ENCODE measurements around the gene FGD2.
A peak's percentile ranks its signal among the peaks of the same experiment; 100 is the strongest.
"Not testable (repeated sequence)": the region's sequence is repeated elsewhere in the genome, so short reads cannot be mapped to it uniquely, and the experiment has no call there.

FGD2 gene

DNA sequence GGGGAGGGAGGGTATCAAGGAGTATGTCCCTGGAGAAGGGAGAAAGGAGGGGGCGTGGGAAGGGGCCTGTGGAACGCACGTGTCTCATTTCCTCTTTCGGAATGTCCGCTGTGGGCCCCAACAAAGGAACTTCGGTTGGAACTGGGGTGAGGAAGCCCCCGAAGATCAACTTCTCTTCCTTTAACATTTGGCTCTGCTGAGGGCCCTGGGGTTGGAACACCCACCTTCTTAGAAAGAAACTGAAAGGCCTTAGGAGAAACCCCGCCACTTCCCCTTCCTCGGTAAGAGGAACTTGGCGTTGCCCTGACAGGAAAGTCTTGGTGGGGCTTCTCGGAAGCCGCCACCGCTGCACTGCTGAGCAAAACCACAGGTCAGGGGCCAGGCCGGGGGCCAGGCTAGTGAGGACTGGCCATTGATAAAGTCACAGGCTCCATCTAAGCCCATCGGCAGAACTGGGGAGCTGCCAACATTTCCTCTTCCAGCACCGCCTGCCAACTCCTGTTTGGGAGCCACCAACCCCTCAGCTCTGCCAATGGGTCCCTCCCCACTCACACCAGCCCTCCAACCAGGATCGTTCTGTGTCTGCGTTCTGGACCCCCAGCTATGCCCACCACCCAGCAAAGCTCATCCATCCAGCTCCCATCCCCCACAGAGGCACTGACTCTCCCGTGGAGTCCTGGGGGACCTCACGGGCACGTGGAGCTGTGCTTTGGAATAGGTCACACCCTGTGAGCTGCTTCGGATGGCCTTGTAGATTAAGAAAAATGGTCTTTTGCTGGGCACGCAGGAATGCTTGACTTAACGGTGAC lies 44.8 kb downstream of the FGD2 start:
- Histone ChIP-seq H3K27ac (peak overlapping the region in 20 of 21 experiments; percentile 43 to 87 (median 68)), H3K4me3 (no peak overlapping the region)

DNA sequence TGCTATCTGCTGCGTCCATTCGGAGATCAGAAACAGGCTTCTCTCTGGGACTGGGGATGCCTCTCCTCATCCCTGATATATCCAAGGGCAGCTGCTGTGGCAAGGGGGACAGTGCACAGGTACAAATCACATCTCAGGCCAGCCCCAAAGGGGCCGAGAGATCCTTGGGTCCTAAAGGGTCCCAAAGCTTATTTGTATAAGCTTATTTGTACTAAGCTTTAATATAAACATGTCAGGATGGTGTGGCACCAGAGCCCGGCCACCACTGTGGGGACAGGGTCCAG lies 45.3 kb downstream of the FGD2 start:
- Histone ChIP-seq H3K27ac (peak overlapping the region in 18 of 21 experiments; percentile 43 to 87 (median 68)), H3K4me3 (no peak overlapping the region)

DNA sequence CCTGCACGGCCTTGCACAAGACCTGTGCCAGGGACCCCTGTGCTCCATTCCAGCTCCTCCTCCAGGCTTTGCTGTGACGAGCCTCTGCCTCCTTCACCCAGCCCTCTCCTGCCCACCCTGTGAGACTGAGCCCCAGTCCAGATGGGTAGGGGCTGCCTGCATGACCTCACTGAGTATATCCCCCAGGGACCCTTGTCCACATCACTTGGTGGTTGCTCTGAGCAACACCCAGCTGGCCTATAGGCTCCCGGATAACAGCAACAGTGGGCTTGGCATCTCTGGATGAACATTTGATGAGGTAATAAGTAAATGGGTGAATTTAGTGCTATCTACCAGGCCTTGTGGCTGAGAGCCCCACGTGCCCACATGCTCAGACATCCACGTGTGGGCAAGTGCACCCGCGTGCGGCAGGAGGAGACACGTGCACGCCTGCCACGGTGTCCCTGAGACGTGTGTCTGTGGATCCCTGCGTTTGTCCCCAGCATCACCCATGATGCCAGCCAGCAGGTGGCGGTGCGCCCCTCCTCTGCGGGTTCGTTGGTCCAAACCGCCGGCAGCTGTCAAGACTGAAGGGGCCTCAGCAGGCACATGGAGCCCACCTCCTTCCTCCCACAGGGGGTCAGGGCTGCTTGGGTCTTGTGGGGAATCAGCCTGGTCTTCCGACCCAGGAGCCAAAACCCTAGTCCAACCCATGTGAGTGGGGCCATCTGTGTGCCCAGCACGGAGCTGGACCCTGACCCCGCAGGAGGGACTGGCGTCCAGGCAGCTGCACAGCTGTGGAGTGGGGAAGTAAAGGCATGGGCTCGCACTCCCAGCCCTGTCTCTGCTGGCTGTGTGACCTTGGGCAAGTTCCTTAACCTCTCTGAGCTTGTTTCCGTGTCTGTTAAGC lies 45.9 kb downstream of the FGD2 start:
- no peak overlapping the region for H3K4me3 ChIP-seq
- peak overlapping the region in 15 of 21 experiments; percentile 6 to 87 (median 73) for H3K27ac ChIP-seq

DNA sequence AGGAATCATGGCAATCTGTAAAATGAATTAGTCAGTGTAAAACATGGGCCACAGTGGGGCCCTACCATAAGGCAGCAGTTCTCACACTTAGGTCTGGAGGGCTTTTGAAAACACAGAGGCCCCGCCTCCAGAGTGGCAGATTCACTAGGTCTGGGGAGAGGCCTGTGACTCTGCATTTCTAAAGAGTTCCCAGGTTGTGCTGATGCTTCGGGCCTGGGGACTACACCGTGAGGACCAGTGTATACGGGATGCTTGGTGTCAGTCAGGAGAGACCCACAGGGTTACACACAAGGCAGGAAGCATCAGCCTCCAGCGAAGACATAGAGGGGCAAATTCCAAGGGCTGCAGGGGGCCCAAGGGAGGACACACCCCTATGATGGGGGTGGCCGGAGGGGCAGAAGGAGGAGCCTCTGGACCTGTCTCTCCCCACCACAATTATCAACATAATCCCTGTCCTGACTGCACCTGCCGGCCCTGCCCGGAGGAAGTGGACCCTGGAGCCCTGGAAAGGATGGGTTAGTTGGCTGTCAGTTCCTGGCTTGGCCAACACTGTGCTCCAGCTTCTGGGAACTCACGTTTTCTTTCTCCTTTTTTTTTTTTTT lies 46.7 kb downstream of the FGD2 start:
- H3K4me3 ChIP-seq: no peak overlapping the region
- H3K27ac ChIP-seq: peak overlapping the region in 6 of 21 experiments; percentile 6 to 86 (median 48)

DNA sequence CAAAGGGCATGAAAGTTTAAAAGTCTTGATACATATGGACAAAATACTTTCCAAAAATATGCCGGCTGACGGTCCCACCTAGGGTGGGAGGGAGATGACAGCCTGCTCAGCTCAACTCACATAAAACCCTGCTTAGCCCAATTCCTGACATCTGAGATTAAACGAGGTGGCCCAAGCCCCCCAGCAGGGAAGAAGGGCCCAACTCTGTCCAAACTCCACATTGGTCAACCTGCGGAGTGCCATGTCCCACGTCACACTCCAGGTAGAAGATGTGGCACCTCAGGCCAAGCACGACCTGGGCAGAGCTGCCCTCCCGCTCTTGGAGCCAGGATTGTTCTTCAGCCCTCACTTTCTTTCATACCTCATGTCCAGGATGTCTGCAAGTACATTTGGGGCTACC lies 48.2 kb downstream of the FGD2 start:
- Histone ChIP-seq H3K4me3 (no peak overlapping the region), H3K27ac (peak overlapping the region in 1 of 21 experiments; percentile 92)

DNA sequence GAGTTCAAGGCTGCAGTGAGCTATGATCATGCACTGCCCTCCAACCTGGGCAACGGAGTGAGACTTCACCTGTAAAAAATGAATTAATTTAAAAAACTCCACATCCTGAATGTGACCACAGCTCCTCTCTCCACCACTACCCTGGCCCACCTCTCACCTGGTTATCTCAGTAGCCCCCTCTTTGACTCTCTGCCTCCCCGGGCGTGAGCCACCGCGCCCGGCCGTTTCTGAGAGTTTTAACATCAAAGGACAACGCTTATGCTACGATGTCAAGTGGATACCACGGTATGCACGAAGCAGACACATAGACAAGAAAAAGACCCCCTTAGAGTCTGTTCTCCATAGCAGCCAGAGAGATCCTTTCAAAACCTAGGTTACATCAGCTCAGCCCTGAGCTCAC lies 48.7 kb downstream of the FGD2 start:
- no peak overlapping the region for H3K4me3 ChIP-seq
- peak overlapping the region in 1 of 21 experiments; percentile 92 for H3K27ac ChIP-seq

DNA sequence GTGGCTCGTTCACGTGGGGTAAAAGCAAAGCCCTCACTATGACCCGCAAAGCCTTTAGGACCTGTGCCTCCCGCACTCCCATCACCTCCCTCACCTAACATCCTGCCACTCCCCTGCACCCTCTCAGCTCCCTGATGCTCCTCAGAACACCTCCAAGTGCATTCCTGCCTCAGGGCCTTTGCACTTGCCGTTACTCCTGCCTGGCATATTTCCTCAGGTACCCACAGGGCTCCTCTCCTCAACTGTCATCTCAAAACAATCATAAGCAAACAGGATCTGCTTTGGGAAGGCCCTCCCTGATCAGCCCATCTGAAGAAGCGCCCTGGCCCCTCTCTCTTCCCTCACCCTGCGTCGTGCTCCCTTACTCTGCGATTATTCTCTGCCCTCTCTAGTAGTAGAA lies 49.1 kb downstream of the FGD2 start:
- H3K27ac ChIP-seq: peak overlapping the region in 11 of 21 experiments; percentile 35 to 98 (median 84)
- no peak overlapping the region for H3K4me3 ChIP-seq

DNA sequence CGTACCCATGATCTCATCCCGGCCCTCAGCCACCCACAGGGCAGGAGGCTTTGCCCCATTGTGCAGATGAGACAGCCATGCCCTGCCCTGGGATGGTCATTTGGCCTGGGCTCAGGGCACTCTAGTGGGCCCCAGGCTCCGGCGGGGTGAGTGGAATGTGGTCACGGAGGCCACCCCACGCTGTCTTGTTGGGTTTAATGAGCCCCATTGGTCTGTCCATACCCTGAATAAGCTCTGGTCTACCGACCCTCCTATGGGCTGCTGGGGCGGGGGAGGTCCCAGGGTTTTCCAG lies 50.6 kb downstream of the FGD2 start:
- Histone ChIP-seq H3K27ac (peak overlapping the region in 20 of 21 experiments; percentile 40 to 98 (median 80)), H3K4me3 (no peak overlapping the region)

DNA sequence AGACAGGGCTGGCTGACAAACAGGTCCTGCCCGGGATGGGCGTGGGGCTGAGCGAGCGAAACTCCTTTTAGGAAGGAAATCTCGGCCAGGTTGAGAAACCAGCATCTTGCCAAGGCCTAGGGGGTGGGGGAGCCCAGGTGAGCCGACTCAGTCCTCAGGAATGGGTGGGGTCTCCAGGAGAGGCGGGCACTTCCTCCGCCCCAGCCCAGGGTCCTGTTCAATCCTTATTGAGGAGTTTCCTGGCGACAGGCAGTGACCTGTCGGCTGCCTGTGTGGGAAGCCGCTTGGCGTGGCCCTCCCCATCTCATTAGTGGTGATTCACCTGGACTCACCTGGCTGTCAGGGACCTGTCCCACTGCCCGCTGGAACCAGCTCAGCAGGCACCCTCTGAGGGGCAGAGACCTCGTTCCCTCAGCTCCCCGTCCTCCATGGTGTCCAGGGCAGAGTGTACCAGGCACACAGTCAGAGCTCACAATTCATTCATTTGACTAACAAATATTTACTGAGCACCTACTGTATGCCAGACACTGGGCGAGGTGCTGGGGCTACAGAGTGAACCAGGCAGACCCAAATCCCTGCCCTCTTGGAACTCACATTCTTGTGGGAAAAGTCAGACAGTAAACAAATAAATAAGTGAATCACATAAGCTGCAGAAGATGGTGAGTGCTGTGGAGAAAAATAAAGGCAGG lies 51.1 kb downstream of the FGD2 start:
- Histone ChIP-seq H3K4me3 (no peak overlapping the region), H3K27ac (peak overlapping the region in 20 of 21 experiments; percentile 61 to 98 (median 82))

DNA sequence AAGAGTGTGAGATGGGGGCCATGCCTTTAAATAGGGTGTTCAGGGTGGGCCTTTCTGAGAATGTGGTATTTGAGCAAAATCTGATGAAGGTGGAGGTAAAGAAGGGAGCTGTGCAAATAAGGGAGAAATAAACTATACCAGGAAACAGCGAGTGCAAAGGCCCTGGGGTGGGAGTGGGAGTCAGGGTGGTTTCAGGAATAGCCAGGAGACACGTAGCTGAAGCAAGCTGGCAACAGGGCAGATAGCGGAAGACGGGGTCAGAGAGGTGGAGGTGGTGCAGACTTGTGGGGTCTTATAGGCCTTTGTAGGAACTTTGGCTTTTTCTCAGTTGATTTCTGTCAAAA lies 51.6 kb downstream of the FGD2 start:
- peak overlapping the region in 19 of 21 experiments; percentile 1 to 98 (median 81) for H3K27ac ChIP-seq
- H3K4me3 ChIP-seq: no peak overlapping the region

DNA sequence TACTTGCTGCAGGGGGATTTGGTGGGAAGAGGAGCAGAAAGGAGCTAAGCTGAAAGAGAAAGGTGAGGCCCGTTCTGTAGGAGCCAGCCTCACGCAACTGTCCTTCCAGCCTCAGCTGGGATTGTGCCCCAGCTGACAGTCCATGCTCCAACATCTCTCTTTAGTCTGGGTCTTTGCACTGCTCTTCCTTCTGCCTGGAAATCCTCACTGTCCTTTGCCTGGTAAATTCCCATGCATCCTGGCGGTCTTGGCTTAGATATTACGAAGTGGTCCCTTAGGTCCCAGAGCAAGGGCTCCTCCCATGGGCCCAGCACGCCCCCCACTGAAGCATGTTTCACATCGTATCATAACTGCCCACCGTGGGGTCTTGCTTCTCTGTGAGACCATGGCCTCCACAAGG lies 52.2 kb downstream of the FGD2 start:
- no peak overlapping the region for H3K4me3 ChIP-seq
- H3K27ac ChIP-seq: peak overlapping the region in 19 of 21 experiments; percentile 22 to 98 (median 81)

DNA sequence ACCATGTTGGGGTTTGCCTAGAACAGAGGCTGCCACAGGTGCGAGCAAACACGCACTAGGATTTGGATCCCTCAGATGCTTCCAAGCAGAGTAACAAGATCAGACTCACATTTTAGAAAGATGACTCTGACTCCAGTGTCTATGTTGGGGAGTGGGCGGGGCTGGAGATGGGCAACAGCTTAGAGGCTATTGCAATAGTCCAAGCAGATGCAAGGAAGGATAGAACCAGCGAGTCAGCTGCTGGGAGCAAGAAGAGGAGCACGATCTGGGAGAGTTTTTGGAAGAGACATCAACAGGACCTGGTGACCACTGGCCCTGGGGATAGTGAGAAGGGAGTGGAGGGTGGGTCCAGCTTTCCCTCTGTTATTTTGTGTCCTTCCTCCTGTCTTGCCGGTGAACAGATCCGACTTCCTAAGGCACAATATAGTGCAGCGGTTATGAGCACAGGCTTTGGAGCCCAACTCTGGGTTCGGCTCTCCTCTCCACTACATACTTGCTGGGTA lies 52.7 kb downstream of the FGD2 start:
- Histone ChIP-seq H3K4me3 (no peak overlapping the region), H3K27ac (peak overlapping the region in 16 of 21 experiments; percentile 21 to 98 (median 88))

DNA sequence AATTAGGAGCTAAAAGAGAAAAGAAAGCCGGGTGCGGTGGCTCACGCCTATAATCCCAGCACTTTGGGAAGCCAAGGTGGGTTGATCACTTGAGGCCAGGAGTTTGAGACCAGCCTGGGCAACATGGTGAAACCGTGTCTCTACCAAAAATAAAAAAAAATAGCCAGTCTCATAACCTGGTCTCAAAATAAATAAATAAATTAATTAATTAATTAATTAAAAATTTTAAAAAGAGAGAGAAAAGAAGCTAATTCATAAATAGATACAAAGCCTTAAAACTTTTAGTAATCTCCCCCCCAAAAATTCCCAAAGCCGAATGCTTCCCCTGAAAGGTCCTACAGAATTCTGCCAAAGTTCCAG lies 53.5 kb downstream of the FGD2 start:
- H3K4me3 ChIP-seq: not testable (repeated sequence)
- H3K27ac ChIP-seq: peak overlapping the region in 20 of 21 experiments; percentile 79 to 98 (median 87)

DNA sequence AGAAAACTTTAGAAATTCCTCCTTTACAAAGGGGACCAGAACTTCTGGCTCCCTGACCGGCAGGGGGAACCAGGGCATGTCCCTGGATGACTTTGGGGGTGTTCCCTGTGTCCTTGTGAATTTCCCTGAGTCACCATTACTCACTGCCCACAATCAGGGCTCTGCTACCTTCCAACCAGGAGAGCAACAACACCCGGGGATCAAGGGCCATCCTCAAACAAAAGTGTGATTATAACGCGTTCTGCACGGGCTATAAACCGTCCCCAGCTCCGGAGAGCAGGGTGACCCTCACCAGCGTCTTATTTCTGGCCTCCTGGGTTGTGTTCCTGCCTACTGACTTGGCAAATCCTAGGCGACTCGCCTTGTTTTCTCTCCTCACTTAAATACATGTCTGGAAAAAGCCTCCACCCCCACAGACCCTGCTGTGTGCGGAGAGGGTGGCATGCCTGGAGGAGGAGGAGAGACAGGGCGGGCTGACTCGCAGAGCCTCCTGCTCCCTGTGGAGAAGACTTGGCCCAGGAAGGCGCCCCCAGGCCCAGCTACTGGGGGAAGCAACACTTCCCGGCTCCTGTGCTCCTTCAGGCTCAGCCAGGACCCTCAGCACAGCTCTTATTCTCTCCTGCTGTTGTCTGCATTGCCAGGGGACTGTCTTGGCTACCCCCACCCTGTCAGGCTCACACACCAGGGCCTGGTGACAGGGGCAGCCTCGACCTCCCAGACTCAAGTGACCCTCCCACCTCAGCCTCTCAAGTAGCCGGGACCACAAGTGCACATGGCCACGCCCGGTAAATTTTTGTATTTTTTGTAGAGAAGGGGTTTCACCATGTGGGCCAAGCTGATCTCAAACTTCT lies 54.1 kb downstream of the FGD2 start:
- H3K4me3 ChIP-seq: no peak overlapping the region
- H3K27ac ChIP-seq: peak overlapping the region in 20 of 21 experiments; percentile 79 to 98 (median 87)

DNA sequence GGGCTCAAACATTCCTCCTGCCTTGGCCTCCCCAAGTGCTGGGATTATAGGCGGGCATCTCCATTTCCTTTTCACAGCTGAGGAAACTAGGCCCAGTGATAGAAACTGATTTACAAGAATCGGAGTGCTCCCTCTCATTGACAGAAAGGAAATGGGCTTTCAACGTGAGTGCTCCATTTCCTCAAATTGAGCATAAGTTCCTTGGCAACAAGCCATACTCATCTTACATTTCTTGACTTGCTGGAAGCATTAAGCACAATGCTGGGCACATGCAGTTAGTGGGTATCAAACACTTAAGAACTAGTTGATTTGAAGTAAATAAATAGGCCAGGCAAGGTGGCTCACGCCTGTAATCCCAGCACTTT lies 54.7 kb downstream of the FGD2 start:
- H3K27ac ChIP-seq: peak overlapping the region in 20 of 21 experiments; percentile 79 to 98 (median 87)
- no peak overlapping the region for H3K4me3 ChIP-seq

DNA sequence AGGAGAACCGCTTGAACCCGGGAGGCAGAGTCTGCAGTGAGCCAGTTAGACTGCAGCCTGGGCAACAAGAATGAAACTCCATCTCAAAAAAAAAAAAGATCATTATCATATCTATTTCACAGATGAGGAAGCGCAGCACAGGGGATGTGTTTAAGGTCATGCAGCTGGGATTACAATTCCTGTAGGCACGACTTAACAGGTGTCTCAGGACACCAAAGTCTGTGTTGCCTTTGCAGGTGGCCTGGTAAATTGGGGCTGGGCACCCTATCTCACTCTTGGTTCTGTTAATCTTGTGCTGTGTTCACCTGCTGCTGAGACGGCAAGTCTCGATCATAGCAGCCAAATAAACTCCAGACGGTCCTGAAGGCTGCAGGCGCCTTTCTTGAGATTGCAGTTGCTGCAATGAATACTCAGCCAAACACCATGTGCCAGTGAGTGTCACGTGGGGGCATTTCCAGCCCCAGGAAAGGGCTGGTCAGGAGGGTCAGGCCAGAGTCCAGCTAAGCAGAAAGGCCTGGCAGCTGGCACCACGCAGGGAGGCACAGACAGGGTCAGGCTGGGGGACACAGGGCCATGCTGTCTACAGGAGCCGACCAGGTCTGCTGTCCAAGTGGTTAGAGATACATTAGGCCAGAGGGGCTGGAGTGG lies 55.8 kb downstream of the FGD2 start:
- H3K27ac ChIP-seq: peak overlapping the region in 1 of 21 experiments; percentile 55
- no peak overlapping the region for H3K4me3 ChIP-seq

DNA sequence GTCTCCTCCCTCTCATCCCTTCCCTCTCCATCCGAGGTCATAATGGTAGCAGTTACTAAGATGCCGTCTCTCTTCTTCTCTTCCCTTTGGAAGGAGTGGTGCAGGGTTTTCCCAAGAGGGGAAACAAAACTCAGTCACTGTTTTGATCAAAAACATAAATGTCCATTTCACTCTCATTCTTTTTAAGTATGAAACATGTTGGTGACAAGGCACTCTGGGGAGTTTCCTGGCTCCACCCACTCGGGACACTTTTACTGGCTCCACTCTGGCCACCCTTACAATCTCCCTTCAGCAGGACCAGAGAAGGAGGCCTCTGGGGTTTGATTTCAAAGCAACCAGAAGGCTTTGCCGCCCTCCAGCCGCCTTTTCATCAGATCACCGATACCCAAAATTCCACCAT lies 57.0 kb downstream of the FGD2 start:
- Histone ChIP-seq H3K27ac (no peak overlapping the region), H3K4me3 (no peak overlapping the region)
